ENCODE data around the gene SMIM7. TPM values are rescaled to one million over a fixed set of nuclear protein-coding genes. Genes with fewer than 3 reads are reported as not detected.
"Not testable (repeated sequence)": the region's sequence is repeated elsewhere in the genome, so short reads cannot be mapped to it uniquely, and the experiment has no call there.

Gene SMIM7
- total RNA-seq, 2 experiments from 2014 or later = 44.3 to 47.4 TPM

DNA sequence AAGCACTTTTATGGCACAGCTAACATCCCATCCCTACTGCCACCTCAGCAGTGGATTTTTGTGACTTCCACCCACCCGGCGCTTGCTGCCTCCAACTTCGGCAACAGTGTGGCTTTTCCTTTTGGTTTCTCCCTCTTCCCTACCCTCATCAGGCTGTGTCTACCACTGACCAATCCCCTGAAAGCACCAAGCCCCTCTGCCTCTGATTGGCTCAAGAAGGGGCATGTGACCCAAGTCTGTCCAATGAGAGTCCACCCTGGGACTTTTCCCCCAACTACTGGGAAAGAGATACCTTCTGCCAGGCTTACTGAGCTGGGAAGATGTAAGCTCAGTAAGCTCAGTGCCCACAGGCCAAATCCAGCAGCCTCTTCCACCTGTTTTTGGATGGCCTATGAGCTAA lies 5.8 kb downstream of the SMIM7 start:
- H3K27me3 Mint-ChIP-seq = no peaks in the 10 kb centered on the region
- Histone ChIP-seq H3K4me3 (ENCODE audit: low read length) (no peak overlapping the region), H3K36me3 (ENCODE audit: insufficient read depth, low read length) (peaks cover 84% of the 10 kb centered on the region), H3K27ac (ENCODE audit: low read depth in 1 of 2, low read length in 2 of 2) (no peak overlapping the region), H3K27me3 (ENCODE audit: control insufficient read depth in 1 of 2, insufficient read depth in 2 of 2, low read length in 2 of 2) (no peaks in the 10 kb centered on the region), H3K9me3 (ENCODE audit: control insufficient read depth in 1 of 2, insufficient read depth in 1 of 2, low read length in 2 of 2) (no peaks in the 10 kb centered on the region), H3K4me1 (ENCODE audit: insufficient read depth, low read length) (peaks cover 24% of the 10 kb centered on the region)
- H3K4me1 Mint-ChIP-seq (ENCODE audit: low read depth) = peaks cover 45% of the 10 kb centered on the region
- TF ChIP-seq, protein P1, sequence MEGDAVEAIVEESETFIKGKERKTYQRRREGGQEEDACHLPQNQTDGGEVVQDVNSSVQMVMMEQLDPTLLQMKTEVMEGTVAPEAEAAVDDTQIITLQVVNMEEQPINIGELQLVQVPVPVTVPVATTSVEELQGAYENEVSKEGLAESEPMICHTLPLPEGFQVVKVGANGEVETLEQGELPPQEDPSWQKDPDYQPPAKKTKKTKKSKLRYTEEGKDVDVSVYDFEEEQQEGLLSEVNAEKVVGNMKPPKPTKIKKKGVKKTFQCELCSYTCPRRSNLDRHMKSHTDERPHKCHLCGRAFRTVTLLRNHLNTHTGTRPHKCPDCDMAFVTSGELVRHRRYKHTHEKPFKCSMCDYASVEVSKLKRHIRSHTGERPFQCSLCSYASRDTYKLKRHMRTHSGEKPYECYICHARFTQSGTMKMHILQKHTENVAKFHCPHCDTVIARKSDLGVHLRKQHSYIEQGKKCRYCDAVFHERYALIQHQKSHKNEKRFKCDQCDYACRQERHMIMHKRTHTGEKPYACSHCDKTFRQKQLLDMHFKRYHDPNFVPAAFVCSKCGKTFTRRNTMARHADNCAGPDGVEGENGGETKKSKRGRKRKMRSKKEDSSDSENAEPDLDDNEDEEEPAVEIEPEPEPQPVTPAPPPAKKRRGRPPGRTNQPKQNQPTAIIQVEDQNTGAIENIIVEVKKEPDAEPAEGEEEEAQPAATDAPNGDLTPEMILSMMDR (IDR thresholded peaks at IDR 0.05) = no peak
- ChIA-PET POLR2A (no interaction called here), CTCF (no interaction called here)
- H3K27ac Mint-ChIP-seq = no peak overlapping the region
- H3K9me3 Mint-ChIP-seq = no peaks in the 10 kb centered on the region
- DNase-seq (peak in 1 of 14 experiments; percentile 28), ATAC-seq (ENCODE audit: poor library complexity) (no peak)
- peaks cover 90% of the 10 kb centered on the region for H3K36me3 Mint-ChIP-seq (ENCODE audit: low read depth)
- intact Hi-C loops (cut with DNase I, micrococcal nuclease) = no loop called here
- no peak overlapping the region for H3K4me3 Mint-ChIP-seq

DNA sequence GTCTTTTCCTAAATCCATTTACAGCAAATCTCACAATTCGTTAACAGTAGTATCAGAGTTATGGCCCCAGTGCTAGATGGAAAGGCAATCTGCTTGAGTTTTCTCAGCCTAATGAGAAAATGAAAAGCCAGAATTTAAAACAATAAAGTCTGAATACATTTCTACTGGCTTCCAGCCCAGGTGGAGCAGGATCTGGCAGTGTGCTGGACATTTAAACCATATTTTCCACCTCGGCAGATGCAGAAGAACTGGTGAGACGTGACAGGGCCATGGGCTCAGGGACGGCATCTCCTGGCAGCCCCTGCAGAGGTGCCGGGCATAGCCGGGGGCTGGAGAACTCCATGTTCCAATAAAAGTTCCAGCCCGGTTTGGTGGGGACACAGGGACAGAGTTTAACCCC lies 7.1 kb downstream of the SMIM7 start:
- Mint-ChIP-seq H3K4me3 (no peak overlapping the region), H3K27ac (peak overlapping the region; percentile 55), H3K9me3 (no peaks in the 10 kb centered on the region), H3K27me3 (no peaks in the 10 kb centered on the region), H3K4me1 (ENCODE audit: low read depth) (peaks cover 37% of the 10 kb centered on the region), H3K36me3 (ENCODE audit: low read depth) (peaks cover 90% of the 10 kb centered on the region)
- DNase-seq = no peak
- no peak overlapping the region for H3K4me3 ChIP-seq (ENCODE audit: low read length)
- ChIA-PET CTCF (no interaction called here), POLR2A (no interaction called here)
- intact Hi-C loops (cut with DNase I, micrococcal nuclease) = no loop called here
- H3K27me3 ChIP-seq (ENCODE audit: control insufficient read depth in 1 of 2, insufficient read depth in 2 of 2, low read length in 2 of 2) = no peaks in the 10 kb centered on the region
- H3K9me3 ChIP-seq (ENCODE audit: control insufficient read depth in 1 of 2, insufficient read depth in 1 of 2, low read length in 2 of 2) = no peaks in the 10 kb centered on the region
- no peak for ATAC-seq (ENCODE audit: poor library complexity)
- peaks cover 71% of the 10 kb centered on the region for H3K36me3 ChIP-seq (ENCODE audit: insufficient read depth, low read length)
- TF ChIP-seq, protein P1 (IDR thresholded peaks at IDR 0.05) = no peak
- no peak overlapping the region for H3K27ac ChIP-seq (ENCODE audit: low read depth in 1 of 2, low read length in 2 of 2)
- H3K4me1 ChIP-seq (ENCODE audit: insufficient read depth, low read length) = peaks cover 11% of the 10 kb centered on the region

DNA sequence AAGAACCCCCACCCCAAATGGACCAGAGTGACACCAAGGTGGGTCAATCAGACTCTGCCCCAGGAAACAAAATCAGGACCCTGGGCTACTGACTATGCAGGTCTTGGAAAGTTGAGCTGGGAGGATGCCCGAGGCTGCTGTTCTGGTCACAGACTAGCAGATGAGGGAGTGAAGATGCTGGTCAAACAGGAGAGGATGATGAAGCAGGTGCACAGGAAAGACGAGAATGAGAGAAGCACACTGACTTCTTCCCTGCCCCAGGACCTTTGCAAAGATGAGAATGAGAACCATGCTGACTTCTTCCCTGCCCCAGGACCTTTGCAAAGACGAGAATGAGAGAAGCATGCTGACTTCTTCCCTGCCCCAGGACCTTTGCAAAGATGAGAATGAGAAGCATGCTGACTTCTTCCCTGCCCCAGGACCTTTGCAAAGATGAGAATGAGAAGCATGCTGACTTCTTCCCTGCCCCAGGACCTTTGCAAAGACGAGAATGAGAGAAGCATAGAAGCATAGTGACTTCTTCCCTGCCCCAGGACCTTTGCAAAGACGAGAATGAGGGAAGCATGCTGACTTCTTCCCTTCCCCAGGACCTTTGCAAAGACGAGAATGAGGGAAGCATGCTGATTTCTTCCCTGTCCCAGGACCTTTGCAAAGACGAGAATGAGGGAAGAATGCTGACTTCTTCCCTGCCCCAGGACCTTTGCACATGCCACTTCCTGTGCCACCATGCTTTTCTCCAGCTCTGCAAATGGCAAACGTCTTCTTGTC lies 8.3 kb downstream of the SMIM7 start:
- peaks cover 67% of the 10 kb centered on the region for H3K36me3 ChIP-seq (ENCODE audit: insufficient read depth, low read length)
- POLR2A ChIA-PET = interaction anchor here (0.7 to 1.6 kb wide), 2 partner anchors 9 to 833 kb away, joined by 4 read pairs; partner anchors contain the start of gene SMIM7
- CTCF ChIA-PET; H3K27ac Mint-ChIP-seq; H3K27ac ChIP-seq (ENCODE audit: low read depth in 1 of 2, low read length in 2 of 2); H3K9me3 ChIP-seq (ENCODE audit: control insufficient read depth in 1 of 2, insufficient read depth in 1 of 2, low read length in 2 of 2); H3K27me3 ChIP-seq (ENCODE audit: control insufficient read depth in 1 of 2, insufficient read depth in 2 of 2, low read length in 2 of 2); H3K9me3 Mint-ChIP-seq; DNase-seq; ATAC-seq (ENCODE audit: poor library complexity); H3K4me3 Mint-ChIP-seq; H3K4me1 ChIP-seq (ENCODE audit: insufficient read depth, low read length); intact Hi-C loops (cut with DNase I, micrococcal nuclease); H3K27me3 Mint-ChIP-seq; H3K4me3 ChIP-seq (ENCODE audit: low read length): not testable (repeated sequence)
- peaks cover 93% of the 10 kb centered on the region for H3K36me3 Mint-ChIP-seq (ENCODE audit: low read depth)
- H3K4me1 Mint-ChIP-seq (ENCODE audit: low read depth) = peaks cover 31% of the 10 kb centered on the region
